CD14-positive monocyte (primary cell): ENCODE data around the gene SMC5. TPM values are rescaled to one million over a fixed set of nuclear protein-coding genes. Genes with fewer than 3 reads are reported as not detected.
"Not testable (repeated sequence)": the region's sequence is repeated elsewhere in the genome, so short reads cannot be mapped to it uniquely, and the experiment has no call there.

Experiments used
- DNase-seq, 3 donors: peaks; one replicate each; pipeline ENCODE4 v3.0.0-alpha.2; 2011 to 2022
- H2AFZ ChIP-seq: 2 replicates; pipeline ENCODE4 v1.6.0; 2012; ENCODE audit warnings: mild to moderate bottlenecking, low read depth, low read length, inconsistent platforms; ENCODE audit not compliant: insufficient read depth, poor library complexity, severe bottlenecking
- H3K27ac ChIP-seq, 2 donors: 1 replicate in 1 of 2; 2 replicates in 1 of 2; pipeline ENCODE4 v1.5.1; 2012 to 2013; ENCODE audit warnings: low read length in 2 of 2, control low read depth in 1 of 2, inconsistent platforms in 1 of 2, low read depth in 1 of 2, mild to moderate bottlenecking in 1 of 2
- H3K27me3 ChIP-seq, 2 donors: one replicate each; pipeline versions ENCODE4 v1.6.0 to v1.6.1; 2011 to 2013; ENCODE audit warnings: low read length in 2 of 2; ENCODE audit not compliant: control insufficient read depth in 2 of 2, insufficient read depth in 2 of 2
- H3K36me3 ChIP-seq, 2 donors: replicated peaks in 1 of 2; 1 replicate in 1 of 2; 2 replicates in 1 of 2; pipeline versions ENCODE4 v1.5.1 to v1.6.1; 2012 to 2013; ENCODE audit warnings: low read length in 2 of 2, control low read depth in 1 of 2, inconsistent platforms in 1 of 2, mild to moderate bottlenecking in 1 of 2; ENCODE audit not compliant: insufficient read depth in 2 of 2, control insufficient read depth in 1 of 2
- H3K4me1 ChIP-seq, 2 donors: 1 replicate in 1 of 2; 2 replicates in 1 of 2; pipeline versions ENCODE4 v1.5.1 to v1.6.1; 2012 to 2013; ENCODE audit warnings: low read length in 2 of 2, control low read depth in 1 of 2, inconsistent platforms in 1 of 2, mild to moderate bottlenecking in 1 of 2, moderate library complexity in 1 of 2; ENCODE audit not compliant: insufficient read depth in 2 of 2, control insufficient read depth in 1 of 2
- H3K4me2 ChIP-seq: replicated peaks from 2 replicates; pipeline ENCODE3; 2012; ENCODE audit warnings: low read length, moderate library complexity, mild to moderate bottlenecking; ENCODE audit not compliant: poor library complexity, severe bottlenecking; ENCODE audit errors: extremely low read depth
- H3K4me3 ChIP-seq, 3 experiments: fragments of 200-600 bp in 1 of 3; sonication (generic) in 1 of 3; replicated peaks in 1 of 3; 1 replicate in 2 of 3; 2 replicates in 1 of 3; pipeline ENCODE4 v1.5.1; 2011 to 2013; ENCODE audit warnings: low read length in 3 of 3, mild to moderate bottlenecking in 3 of 3, control low read depth in 2 of 3, low read depth in 2 of 3, inconsistent platforms in 1 of 3, moderate library complexity in 1 of 3
- H3K79me2 ChIP-seq: 2 replicates; pipeline ENCODE4 v1.6.0; 2012; ENCODE audit warnings: mild to moderate bottlenecking, control low read depth, inconsistent platforms, low read length, moderate library complexity; ENCODE audit not compliant: insufficient read depth
- H3K9ac ChIP-seq: 2 replicates; pipeline ENCODE4 v1.6.0; 2017; ENCODE audit warnings: low read length, mild to moderate bottlenecking; ENCODE audit not compliant: insufficient read depth, poor library complexity, severe bottlenecking
- H3K9me3 ChIP-seq, 2 donors: replicated peaks in 1 of 2; 1 replicate in 1 of 2; 2 replicates in 1 of 2; pipeline versions ENCODE4 v1.5.1 to v1.6.1; 2012 to 2013; ENCODE audit warnings: low read length in 2 of 2, control low read depth in 1 of 2; ENCODE audit not compliant: control insufficient read depth in 1 of 2, insufficient read depth in 1 of 2
- H4K20me1 ChIP-seq: 2 replicates; pipeline ENCODE4 v1.6.0; 2012; ENCODE audit warnings: mild to moderate bottlenecking, low read length, control low read depth, moderate library complexity; ENCODE audit not compliant: insufficient read depth
- H3K27ac Mint-ChIP-seq, 7 donors: one replicate each; pipeline ENCODE4 v1.8.0; 2020; ENCODE audit warnings: mild to moderate bottlenecking in 7 of 7, mixed read lengths in 7 of 7, moderate library complexity in 6 of 7, inconsistent platforms in 2 of 7
- H3K27me3 Mint-ChIP-seq, 3 donors: one replicate each; pipeline ENCODE4 v1.8.0; 2021 to 2022; ENCODE audit warnings: low read depth in 3 of 3, mild to moderate bottlenecking in 3 of 3, mixed read lengths in 3 of 3, moderate library complexity in 3 of 3, inconsistent platforms in 1 of 3
- H3K36me3 Mint-ChIP-seq, 2 donors: one replicate each; pipeline ENCODE4 v1.8.0; 2020; ENCODE audit warnings: mixed read lengths in 2 of 2, inconsistent platforms in 1 of 2, mild to moderate bottlenecking in 1 of 2
- H3K4me1 Mint-ChIP-seq: one replicate; pipeline ENCODE4 v1.8.0; 2020; ENCODE audit warnings: mild to moderate bottlenecking, mixed read lengths
- H3K4me3 Mint-ChIP-seq, 2 donors: one replicate each; pipeline ENCODE4 v1.8.0; 2020; ENCODE audit warnings: mild to moderate bottlenecking in 2 of 2, mixed read lengths in 2 of 2, moderate library complexity in 1 of 2
- H3K9me3 Mint-ChIP-seq, 7 donors: one replicate each; pipeline ENCODE4 v1.8.0; 2020 to 2022; ENCODE audit warnings: mixed read lengths in 7 of 7, mild to moderate bottlenecking in 6 of 7, moderate library complexity in 6 of 7, inconsistent platforms in 2 of 7
- WGBS: methylation state at CpG from one replicate; pipeline ENCODE4 v1.1.5; 2013; ENCODE audit warnings: missing lambda C conversion rate; ENCODE audit not compliant: insufficient coverage; 5-methylcytosine and 5-hydroxymethylcytosine counted together
- intact Hi-C, 2 donors: fragments of 100-400 bp; cut with micrococcal nuclease; formaldehyde crosslinking; loops; one replicate each; pipeline versions ENCODE4 v1.15.0 to v1.15.1; 2023
- polyA plus RNA-seq, 3 donors: library from polyadenylated mRNA; depleted of rRNA in 1 of 3; unstranded in 2 of 3; stranded (reverse) in 1 of 3; fragments of 300-500 nt in 2 of 3; fragments of >200 nt in 1 of 3; fragmentation: Illumina TruSeq in 2 of 3; gene quantifications; 1 replicate in 2 of 3; 2 replicates in 1 of 3; pipeline ENCODE4 v1.2.3, GENCODE V29; 2012 to 2021
- TF ChIP-seq, protein P1 (sequence below): fragments of 200-600 bp; IDR thresholded peaks from one replicate; pipeline ENCODE4 v1.8.0; 2022; ENCODE audit warnings: antibody characterized with exemption, mild to moderate bottlenecking

Gene SMC5
- polyA plus RNA-seq, 3 donors, result 4.9 to 13.6 (median 5.1) TPM

DNA sequence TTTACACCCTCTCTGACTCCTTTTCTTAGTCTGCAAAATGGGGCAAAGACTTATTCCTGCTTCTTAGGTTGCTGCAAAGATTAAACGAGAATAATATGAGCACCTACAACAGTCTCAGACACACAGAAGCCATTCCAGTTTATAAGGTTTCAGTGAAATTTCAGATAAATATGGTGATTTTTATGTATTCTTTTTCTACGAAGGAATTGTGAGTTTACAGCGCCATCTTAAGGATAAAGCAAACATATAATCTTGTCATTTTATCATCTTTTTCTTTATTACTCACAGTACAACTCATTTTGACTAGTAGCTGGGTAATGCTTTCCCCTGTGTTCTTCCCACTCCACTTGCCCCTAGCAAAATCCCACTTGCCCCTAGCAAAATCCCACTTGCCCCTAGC, 29.2 kb upstream of the SMC5 start:
- no peaks in the 10 kb centered on the region for H3K36me3 Mint-ChIP-seq
- WGBS, result no CpG with 5 or more reads among the region's 3 CpGs
- H3K4me3 ChIP-seq, result no peak overlapping the region

DNA sequence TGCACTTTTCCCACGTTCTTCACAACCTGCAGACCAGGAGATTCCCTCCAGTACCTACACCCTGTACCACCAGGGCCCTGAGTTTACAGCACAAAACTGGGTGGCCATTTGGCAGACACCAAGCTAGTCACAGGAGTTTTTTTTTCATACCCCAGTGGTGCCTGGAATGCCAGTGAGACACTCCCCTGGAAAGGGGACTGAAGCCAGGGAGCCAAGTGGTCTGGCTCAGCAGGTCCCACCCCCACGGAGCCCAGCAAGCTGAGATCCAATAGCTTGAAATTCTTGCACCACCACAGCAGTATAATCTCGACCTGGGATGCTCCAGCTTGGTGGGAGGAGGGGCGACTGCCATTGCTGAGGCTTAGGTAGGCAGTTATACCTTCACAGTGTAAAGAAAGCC, 26.3 kb upstream of the SMC5 start:
- intact Hi-C loops, result no loop called here
- no peaks in the 10 kb centered on the region for H3K36me3 Mint-ChIP-seq
- TF ChIP-seq, protein P1, sequence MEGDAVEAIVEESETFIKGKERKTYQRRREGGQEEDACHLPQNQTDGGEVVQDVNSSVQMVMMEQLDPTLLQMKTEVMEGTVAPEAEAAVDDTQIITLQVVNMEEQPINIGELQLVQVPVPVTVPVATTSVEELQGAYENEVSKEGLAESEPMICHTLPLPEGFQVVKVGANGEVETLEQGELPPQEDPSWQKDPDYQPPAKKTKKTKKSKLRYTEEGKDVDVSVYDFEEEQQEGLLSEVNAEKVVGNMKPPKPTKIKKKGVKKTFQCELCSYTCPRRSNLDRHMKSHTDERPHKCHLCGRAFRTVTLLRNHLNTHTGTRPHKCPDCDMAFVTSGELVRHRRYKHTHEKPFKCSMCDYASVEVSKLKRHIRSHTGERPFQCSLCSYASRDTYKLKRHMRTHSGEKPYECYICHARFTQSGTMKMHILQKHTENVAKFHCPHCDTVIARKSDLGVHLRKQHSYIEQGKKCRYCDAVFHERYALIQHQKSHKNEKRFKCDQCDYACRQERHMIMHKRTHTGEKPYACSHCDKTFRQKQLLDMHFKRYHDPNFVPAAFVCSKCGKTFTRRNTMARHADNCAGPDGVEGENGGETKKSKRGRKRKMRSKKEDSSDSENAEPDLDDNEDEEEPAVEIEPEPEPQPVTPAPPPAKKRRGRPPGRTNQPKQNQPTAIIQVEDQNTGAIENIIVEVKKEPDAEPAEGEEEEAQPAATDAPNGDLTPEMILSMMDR, result no peak

More for the DNA sequence above, 29.2 kb upstream of the SMC5 start:
- Histone ChIP-seq H2AFZ (no peak overlapping the region), H3K79me2 (no peaks in the 10 kb centered on the region), H3K4me1 (no peaks in the 10 kb centered on the region), H3K36me3 (no peaks in the 10 kb centered on the region), H3K9me3 (no peaks in the 10 kb centered on the region), H3K27ac (no peak overlapping the region), H3K4me2 (no peak overlapping the region), H3K9ac (no peak overlapping the region), H4K20me1 (no peaks in the 10 kb centered on the region), H3K27me3 (no peaks in the 10 kb centered on the region)
- Mint-ChIP-seq H3K27ac (peak overlapping the region in 1 of 7 donors; percentile 62), H3K4me3 (no peak overlapping the region), H3K9me3 (peaks cover 0 to 7% (median 4%) of the 10 kb centered on the region in 7 donors), H3K27me3 (peaks cover 0 to 2% (median 0%) of the 10 kb centered on the region in 3 donors), H3K4me1 (no peaks in the 10 kb centered on the region)
- no peak for DNase-seq
- TF ChIP-seq, protein P1, result no peak
- intact Hi-C loops, result loop anchor here in 1 of 2 donors (10.0 kb wide), 1 partner anchor 65 kb away; no protein-coding TSS in a partner anchor

DNA sequence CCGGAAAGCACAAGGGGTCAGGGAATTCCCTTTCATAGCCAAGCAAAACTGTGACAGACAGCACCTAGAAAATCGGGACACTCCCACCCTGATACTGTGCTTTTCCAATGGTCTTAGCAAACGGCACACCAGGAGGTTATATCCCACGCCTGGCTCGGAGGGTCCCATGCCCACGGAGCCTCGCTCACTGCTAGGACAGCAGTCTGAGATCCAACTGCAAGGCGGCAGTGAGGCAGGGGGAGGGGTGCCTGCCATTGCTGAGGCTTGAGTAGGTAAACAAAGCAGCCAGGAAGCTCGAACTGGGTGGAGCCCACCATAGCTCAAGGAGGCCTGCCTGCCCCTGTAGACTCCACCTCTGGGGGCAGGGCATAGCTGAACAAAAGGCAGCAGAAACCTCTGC, 24.6 kb upstream of the SMC5 start:
- H3K4me1 ChIP-seq, H3K4me3 Mint-ChIP-seq, H3K27me3 ChIP-seq, H3K27ac Mint-ChIP-seq, H3K9me3 ChIP-seq, H2AFZ ChIP-seq, intact Hi-C loops, H3K27ac ChIP-seq, H4K20me1 ChIP-seq, H3K4me3 ChIP-seq, H3K4me1 Mint-ChIP-seq, H3K9ac ChIP-seq, H3K27me3 Mint-ChIP-seq, H3K79me2 ChIP-seq, DNase-seq, H3K36me3 Mint-ChIP-seq, H3K36me3 ChIP-seq, H3K4me2 ChIP-seq: not testable (repeated sequence)
- H3K9me3 Mint-ChIP-seq, result peaks cover 2 to 19% (median 7%) of the 10 kb centered on the region in 7 donors
- 95% methylated on average over 7 of the region's 9 CpGs for WGBS

More for the DNA sequence above, 26.3 kb upstream of the SMC5 start:
- H3K27me3 ChIP-seq, result no peaks in the 10 kb centered on the region
- no peaks in the 10 kb centered on the region for H3K4me1 Mint-ChIP-seq
- H4K20me1 ChIP-seq, result no peaks in the 10 kb centered on the region
- H3K36me3 ChIP-seq, result no peaks in the 10 kb centered on the region
- H3K4me3 ChIP-seq, result no peak overlapping the region
- H3K27ac ChIP-seq, result no peak overlapping the region
- H3K4me2 ChIP-seq, result no peak overlapping the region
- H3K9ac ChIP-seq, result no peak overlapping the region
- no peak for DNase-seq
- H3K4me1 ChIP-seq, result no peaks in the 10 kb centered on the region
- H3K9me3 ChIP-seq, result no peaks in the 10 kb centered on the region
- no peaks in the 10 kb centered on the region for H3K79me2 ChIP-seq
- H3K4me3 Mint-ChIP-seq, result no peak overlapping the region
- no peak overlapping the region for H2AFZ ChIP-seq
- H3K27ac Mint-ChIP-seq, result no peak overlapping the region
- peaks cover 0 to 2% (median 2%) of the 10 kb centered on the region in 3 donors for H3K27me3 Mint-ChIP-seq
- peaks cover 0 to 16% (median 5%) of the 10 kb centered on the region in 7 donors for H3K9me3 Mint-ChIP-seq
- WGBS, result 70% methylated on average over 4 of the region's 4 CpGs
